NCI-H1436 treated with DMSO at 0.1 percent for 48 hours (cell line): Measurements from ENCODE around the gene ATG9A.
A peak's percentile ranks its signal among the peaks of the same experiment; 100 is the strongest.
"Not testable (repeated sequence)": the region's sequence is repeated elsewhere in the genome, so short reads cannot be mapped to it uniquely, and the experiment has no call there.

Source experiments
- DNase-seq: peaks from one replicate; lab custom pipeline; 2025; lab: John Stamatoyannopoulos, UW

Gene ATG9A

DNA sequence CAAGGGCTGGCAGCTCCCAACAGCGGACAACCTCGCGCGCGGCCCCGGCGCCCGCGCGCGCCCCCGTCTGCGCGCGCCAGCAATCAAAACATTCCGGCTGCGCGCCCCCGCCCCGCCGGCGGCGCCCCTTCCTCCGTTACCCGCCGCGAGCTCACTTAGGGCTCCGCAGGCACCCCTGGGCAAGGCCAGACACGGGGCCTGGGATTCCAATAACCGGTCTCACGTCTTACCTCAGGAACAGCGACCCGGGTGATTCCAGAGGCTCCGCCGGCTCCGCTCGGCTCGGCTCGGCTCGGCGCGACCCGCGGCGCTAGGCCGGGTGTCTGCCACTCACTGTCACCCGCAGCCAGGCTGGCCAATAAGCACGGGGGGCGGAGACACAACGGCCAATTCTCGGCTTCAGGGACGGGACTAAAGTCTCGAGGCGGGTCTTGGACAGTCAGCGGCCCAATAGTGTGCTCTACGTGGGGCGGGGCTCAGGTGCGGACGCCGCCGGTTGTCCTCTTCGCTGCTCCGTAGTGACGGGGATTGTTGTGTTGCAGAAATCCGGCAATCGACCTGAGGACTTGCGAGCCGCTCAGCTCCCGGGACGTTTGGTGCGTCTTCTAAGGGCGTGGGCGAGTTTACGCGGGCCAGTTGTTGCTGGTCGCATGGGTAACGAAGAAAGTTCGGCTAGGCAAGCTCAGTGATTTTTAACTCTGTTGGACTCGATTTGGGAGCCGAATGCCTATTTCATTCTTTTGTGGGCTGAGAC, at the start of gene ATG9A, which contains the start of gene ANKZF1:
Gene ATG9A (minus strand): TSS at position 332 of the 754 bp plus-strand sequence. CDS start 1,612 bp downstream, outside the sequence.
Gene ANKZF1 (plus strand): TSS at position 502 of the 754 bp plus-strand sequence. CDS start 452 bp downstream, outside the sequence.
- peak; percentile 94 for DNase-seq

DNA sequence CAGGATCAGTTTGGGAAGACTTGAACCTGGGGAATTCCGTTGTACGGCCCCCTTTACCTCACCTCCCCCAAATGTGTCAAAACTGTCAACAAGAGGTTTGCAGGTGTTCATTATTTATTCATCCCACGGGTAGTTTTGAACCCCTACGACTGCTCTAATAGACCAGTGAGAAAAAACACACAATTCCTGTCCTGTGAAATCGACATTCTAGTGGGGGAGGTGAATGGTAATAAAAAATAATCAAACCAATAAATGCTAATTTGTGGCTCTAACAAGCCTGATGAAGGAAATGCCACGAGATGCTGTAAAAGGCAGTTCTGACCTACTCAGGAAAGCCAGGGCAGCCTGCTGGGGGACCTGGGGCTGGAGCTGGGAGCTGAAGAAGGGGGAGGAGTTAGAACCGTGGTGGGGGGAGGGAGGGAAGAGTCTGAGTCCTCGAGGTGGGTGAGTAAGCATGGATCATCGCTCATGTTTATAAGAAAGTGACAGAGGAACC, 49.3 kb upstream of the ATG9A start:
- no peak for DNase-seq

GRCh38 chr2:219277703-219278654, 48.5 kb upstream of the ATG9A start:
- DNase-seq, result peak; percentile 45

DNA sequence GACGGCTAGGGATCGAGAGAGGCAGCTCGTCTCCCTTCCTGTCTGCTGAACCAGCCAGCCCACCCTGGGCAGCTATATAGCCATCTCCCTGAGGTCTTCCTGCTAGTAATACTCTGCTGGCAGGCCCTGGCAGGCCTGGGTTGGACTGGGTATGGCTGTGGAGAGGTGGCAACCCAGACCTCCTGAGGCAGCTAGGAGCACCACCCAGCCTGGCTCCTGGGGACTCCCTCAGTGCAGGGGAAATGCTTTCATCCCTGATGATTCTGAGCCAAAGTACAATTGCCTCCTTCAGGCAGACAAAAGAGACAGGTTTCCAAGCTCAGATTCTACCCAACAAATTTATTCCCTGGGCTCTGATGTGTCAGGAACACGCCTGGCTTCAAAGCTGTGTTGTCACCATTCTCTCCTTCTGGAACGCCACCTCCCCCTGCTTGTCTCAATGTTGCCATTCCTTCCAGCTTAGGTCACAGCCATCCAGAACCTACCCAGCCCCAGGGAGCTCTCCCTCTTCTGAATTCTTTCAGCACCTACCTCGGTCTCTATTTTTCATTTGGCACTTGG, 45.0 kb upstream of the ATG9A start:
- DNase-seq, result no peak

DNA sequence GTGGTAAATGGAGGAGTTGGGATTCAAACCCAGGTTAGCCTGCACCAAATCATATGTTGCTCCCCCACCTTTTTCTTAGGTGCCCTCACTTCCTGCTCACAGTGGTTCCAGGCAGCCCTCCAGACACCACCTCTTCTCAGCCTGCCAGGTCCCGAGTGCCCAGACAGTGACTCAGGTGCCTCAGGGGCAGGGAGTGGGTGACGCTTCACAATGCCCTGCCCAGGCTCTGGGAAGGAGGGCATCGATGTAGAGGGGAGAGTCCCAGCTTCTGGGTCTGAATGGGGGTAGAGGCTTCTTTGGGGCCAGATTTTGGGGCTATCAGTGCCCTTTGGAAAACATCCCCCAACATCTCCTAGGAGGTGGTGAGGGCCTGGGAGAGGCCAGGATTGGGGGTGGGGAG, 44.5 kb upstream of the ATG9A start:
- DNase-seq, result no peak

DNA sequence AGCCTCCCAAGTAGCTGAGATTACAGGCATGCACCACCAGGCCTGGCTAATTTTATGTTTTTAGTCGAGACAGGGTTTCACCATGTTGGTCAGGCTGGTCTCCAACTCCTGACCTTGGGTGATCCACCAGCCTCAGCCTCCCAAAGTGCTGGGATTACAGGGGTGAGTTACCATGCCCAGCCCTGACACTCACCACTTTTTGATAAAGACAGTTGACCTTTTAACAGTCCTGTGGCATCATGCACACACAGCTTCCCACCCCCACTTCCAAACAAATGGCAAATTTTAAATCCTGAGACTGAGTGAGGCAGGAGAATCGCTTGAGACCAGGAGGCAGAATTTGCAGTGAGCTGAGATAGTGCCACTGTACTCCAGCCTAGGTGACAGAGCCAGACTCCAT, 43.6 kb upstream of the ATG9A start:
- no peak for DNase-seq

- DNase-seq, result no peak
These were observed 42.9 kb upstream of the ATG9A start for GRCh38 chr2:219272356-219272755.

DNA sequence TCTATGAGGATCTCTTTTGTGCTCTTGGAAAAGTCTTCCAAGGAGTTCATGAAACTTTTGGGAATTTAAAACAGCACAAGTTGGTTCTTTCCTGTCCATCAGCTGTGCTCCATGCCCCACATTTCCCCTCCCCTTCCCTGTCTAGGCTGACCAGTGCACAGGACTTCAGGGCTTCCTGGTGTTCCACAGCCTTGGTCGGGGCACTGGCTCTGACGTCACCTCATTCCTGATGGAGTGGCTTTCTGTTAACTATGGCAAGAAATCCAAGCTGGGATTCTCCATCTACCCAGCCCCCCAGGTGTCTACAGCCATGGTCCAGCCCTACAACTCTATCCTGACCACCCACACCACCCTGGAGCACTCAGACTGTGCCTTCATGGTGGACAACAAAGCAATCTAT, 41.6 kb upstream of the ATG9A start:
- no peak for DNase-seq

GRCh38 chr2:219270055-219270372, 40.6 kb upstream of the ATG9A start:
- DNase-seq, result no peak

DNA sequence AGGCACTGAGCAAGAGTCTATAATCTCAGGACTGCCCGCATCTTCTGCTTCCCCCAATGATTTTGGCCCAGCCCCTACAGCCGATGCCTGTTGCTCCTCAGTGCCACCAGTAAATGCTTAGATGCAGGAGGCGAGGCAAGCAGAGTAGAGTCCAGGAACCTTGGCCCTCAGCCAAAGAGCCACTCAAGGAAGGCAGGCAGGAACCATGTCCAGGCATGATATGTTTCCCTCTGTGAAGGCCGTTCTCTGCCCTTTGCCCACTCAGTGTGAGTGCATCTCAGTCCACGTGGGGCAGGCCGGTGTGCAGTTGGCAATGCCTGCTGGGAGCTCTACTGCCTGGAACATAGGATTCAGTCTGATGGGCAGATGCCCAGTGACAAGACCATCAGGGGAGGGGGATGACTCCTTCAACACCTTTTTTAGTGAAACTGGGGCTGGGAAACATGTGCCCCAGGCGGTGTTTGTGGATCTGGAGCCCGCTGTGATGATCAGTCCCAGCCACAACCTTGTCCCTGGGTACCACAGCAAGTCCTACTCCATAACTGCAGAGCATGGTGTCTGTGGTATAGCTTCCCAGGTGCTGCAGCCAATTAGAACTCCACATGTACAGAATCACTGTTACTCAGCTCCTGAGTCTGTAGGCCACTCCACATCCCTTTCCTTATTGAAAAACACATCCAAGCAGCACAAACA, 40.1 kb upstream of the ATG9A start:
- no peak for DNase-seq

- no peak for DNase-seq
These were observed 38.9 kb upstream of the ATG9A start for GRCh38 chr2:219268294-219268693.

DNA sequence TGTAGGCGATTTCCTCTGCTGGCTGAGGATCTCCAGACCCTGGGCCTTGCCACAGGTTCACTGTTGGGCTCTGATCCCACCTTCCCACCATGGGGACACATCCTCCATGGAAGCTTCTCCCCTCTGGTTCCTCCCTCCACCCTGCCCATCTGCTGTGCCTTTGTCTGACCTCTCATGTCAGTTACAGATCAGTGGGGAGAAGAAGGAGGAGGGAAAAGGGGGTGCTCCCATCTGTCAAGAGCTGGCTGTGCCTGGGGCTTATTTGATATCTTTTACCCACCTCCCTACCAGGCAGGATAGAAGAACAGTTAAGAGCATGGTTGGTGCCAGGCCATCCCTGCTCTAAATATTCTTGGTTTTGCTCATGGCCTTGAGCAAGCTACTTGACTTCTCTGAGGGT, 37.5 kb upstream of the ATG9A start:
- no peak for DNase-seq

DNA sequence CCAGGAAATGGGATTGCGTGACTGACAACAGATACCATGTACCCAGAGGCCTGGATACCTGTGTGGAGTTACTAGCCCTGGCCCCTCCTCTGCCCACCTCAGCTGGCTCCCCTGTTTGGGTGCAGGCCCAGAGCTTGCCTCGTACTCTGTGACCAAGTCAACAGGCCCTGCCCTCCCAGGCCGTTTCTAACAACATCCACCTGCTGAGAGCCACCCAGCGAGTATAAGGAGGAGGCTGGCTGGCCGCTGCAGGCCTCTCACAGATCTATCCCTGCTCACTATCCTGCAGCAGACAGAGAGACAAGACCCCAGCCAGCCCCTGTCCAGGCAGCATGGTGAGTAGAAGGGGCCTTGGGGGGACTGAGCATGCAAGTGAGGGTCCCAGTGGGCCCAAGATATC, 36.8 kb upstream of the ATG9A start:
- no peak for DNase-seq

DNA sequence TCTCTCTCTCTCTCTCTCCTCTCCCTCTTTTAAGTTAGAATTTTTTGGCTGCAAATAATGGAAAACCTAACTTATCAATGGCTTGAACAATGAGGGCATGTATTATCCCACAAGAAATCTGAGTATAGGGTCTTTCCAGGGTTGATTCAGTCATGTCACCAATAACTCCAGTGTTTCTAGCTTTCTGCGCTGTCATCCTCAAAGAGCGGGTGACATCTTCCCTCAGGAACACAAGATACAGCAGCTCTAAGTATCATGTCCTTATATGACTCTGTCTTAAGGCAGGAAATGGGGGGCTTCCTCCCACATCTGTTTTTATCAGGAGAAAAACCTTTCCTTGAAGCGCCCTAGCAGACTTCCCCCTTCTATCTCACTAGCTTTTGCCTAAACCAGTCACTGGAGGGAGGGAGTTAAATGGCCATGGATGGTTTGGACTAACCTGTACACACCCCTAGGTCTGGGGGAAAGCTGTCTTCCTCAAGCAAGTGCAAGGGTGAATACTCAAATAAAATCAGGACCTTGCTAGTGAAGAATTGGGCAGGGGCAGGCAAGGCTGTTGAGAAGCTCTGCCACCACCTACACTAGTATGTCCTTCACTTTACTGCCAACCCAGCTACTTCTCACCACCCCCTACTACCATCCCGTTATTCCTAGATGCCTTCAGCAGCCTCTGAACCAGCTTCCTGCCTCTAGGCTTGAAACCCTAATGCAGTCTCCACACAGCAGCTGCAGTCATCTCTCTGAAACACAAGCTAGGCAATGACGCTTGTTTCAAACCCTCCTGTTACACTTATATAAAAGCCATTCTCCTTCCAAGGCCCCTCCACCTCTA, 31.8 kb upstream of the ATG9A start:
- DNase-seq, result no peak

GRCh38 chr2:219258942-219259341, 29.5 kb upstream of the ATG9A start:
- DNase-seq, result not testable (repeated sequence)

GRCh38 chr2:219254590-219255201, 25.3 kb upstream of the ATG9A start:
- no peak for DNase-seq

DNA sequence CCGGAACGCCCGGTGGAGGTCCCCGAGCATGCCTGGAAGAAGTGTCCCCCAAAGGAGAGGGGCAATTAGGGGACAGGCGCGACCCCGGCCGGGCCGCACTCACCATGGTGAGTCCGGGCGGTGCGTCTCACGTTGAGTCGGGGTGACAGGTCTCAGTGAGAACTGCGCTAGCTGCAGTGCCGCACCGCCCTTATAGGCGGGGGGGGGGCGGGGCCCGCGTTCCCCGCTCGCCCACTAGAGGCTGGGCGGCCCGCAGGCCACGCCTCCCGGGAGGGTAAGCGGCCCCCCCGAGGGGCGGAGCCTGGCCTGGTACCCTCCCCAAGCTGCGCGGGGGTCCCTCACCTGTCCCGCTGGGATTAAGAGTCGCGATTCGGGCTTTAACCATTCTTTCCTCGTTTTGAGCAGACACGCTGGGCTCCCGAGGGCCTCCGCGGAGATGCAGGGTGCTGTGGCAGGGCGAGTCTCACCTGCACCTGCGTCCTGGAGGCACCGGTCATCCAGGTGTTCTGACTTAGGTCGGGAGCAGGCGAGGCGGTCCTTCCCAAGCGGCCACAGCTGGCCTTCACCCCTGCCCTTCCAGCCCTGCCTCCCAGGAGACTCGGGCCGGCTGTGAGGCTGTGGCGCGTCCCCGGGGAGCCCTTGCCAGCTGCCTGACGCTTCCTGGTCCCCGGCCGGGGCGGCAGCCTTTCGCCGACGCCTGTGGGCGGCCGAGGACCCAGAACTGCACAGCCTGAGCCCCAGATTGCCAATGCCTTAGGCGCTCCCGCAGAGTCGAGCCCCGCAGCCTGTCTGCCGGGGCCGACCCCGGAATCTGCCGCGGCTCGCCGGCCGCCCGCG, 24.5 kb upstream of the ATG9A start, which contains the start of gene TUBA4A:
Gene TUBA4A (minus strand): TSS at position 166 of the 837 bp plus-strand sequence. CDS start 60 bp downstream, at position 106.
- no peak for DNase-seq

DNA sequence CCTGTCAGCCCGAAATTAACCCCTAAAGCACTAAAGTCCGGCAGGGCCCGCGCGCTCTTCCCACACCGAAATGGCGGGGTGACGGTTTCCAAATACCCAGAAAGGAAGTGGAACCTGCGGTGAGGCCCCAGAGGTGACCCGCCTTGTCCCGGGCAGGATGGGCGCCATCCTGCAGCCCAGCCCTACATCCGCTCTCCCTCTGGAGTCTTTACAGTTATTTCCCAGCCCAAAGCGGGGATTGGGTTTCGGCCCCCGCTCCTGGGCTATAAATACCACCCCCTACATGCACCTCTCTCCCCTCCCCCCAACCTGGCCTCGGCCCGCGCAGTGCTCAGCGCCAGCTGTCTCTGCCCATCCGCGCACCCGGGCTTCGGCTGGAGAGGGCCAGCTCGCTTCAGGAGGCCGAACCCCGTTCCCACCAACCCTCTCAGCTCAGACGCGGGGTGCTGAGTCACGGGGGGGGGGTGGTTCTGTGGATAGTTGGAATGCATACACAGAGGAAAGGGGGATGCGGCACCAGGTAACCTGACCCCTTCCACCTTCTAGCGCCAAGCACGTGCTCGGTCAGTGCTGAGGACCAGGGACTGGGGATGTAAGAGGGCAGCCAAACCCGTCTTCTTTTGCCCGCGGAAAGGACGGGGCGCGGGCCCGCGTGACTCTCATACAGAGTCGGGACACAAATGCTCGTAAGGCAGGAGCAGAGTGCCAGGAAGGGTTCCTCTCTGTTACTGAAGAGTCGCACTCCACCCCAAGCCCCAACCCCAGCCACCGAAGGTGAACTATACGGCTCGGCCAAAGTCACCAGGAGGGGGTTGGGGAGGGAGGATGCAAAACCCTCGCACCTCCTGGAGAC, 23.7 kb upstream of the ATG9A start, which contains the start of gene TUBA4B:
Gene TUBA4B (plus strand): TSS at position 344 of the 853 bp plus-strand sequence. CDS start 165 bp downstream, at position 509.
- no peak for DNase-seq

DNA sequence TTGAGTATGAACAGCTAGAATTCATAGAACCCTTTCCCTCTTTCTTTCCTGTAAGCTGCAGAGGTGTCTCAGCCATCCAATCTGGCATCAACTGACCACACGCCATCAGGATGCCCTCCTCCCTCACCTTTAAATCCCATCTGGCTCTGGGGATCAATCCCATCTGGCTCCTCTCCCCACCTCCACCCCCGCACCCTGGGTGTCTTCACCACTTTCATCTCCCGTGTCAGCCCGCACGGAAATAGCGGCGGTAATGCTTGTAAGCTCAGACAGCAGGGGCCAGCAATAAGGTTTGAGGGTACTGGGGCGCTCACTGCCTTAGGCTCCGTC, 23.1 kb upstream of the ATG9A start:
- no peak for DNase-seq
